Measurements from ENCODE around the gene DEFB108B.
A peak's percentile ranks its signal among the peaks of the same experiment; 100 is the strongest.
"Not testable (repeated sequence)": the region's sequence is repeated elsewhere in the genome, so short reads cannot be mapped to it uniquely, and the experiment has no call there.

Gene DEFB108B

DNA sequence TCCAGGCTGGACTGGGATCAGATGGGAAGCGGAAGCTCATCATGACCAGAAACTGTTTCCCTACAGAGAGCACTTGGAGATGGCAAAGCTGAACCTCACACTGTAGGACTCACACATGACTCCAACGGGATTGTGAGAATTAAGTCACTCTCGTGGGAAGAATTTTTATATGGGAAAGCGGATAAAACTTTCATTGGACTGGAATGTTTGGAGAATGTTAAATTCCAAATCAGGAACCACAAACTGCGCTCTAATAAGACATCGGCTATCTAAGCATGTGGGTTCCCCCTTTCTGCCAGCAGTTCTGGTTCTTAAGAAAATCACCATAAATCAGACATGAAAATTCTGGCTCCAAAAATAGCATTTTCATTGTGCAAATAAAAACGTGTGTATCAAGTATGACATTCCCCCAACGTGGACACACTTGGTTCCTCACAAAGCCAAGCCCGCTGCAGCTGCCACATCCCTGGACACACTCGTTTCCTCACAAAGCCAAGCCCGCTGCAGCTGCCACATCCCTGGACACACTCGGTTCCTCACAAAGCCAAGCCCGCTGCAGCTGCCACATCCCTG, 33.4 kb upstream of the DEFB108B start:
- H3K36me3 ChIP-seq (ENCODE audit: insufficient read depth, low read length); DNase-seq (ENCODE audit: low read depth, low spot score); H3K4me3 ChIP-seq; H3K9me3 ChIP-seq (ENCODE audit: low read depth, low read length); H3K9ac ChIP-seq (ENCODE audit: insufficient read length); H3K27ac ChIP-seq: not testable (repeated sequence)

DNA sequence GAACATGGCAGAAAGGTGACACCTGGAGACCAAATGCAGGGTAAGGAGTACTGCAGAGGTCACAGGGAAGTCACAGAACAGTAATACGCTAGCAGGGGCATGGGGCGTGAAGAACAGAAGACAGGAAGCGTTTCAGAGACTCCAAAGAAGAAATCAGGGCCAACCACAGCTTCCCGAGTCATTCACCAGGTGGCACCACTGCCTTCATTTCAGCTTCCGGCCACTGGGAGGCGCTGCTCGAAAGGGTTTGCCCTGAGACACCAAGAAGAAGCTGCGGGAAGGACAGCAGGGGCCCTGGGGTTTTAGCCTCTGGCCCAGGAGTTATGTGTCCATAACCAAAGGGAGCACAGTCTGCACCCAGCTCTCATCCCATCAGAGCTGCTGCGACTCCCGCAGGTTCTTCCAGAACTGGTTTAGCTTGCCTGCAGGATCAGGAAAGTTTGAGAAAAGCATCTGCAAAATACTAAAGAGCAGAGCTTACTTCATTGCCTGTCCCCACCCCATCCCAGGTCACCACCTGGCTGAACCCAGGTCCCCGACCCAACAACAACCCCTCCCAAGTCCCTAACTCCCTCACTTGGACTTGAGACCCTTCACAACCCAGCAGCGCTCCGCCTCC, 32.6 kb upstream of the DEFB108B start:
- H3K4me3 ChIP-seq; H3K9ac ChIP-seq (ENCODE audit: insufficient read length); H3K9me3 ChIP-seq (ENCODE audit: low read depth, low read length); H3K27ac ChIP-seq; H3K36me3 ChIP-seq (ENCODE audit: insufficient read depth, low read length): not testable (repeated sequence)
- DNase-seq (ENCODE audit: low read depth, low spot score), result peak; percentile 16

DNA sequence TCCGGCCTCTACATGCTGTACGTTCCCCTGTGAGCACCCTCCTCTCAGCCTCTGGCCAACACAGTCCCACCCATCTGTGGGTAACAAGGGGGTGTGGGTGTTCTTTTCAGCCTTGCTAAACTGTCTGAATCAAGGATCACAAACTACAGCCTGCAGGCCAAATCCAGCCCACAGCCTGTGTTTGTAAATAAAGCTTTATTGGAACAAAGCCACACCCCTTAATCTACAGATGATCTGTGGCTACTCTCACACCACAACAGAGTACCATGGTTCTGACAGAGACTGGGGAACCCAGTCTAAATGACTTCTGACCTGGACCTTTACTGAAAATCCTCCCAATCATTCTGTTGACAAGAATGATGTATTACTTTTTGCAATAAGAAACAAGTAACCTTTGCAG, 32.0 kb upstream of the DEFB108B start:
- H3K9ac ChIP-seq (ENCODE audit: insufficient read length); H3K9me3 ChIP-seq (ENCODE audit: low read depth, low read length); H3K4me3 ChIP-seq; DNase-seq (ENCODE audit: low read depth, low spot score); H3K27ac ChIP-seq; H3K36me3 ChIP-seq (ENCODE audit: insufficient read depth, low read length): not testable (repeated sequence)

DNA sequence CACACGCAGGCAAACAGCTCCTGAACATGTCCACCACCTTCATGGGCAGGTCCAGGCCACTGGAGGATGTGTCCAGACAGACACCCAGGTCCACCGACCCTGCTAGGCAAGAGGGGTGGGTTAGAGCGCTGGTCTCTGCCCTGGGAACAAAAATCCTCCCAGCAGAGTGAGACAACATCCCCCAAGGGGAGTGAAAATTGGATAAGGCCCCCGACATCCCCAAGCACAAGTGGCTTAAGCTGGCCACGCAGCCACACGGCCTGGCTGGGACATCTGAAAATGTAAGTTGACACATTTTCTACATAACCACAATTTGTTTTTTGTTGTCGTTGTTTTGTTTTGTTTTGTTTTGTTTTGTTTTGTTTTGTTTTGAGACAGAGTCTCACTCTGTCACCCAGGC, 30.1 kb upstream of the DEFB108B start:
- H3K9me3 ChIP-seq (ENCODE audit: low read depth, low read length); H3K9ac ChIP-seq (ENCODE audit: insufficient read length); H3K27ac ChIP-seq; DNase-seq (ENCODE audit: low read depth, low spot score); H3K36me3 ChIP-seq (ENCODE audit: insufficient read depth, low read length); H3K4me3 ChIP-seq: not testable (repeated sequence)

DNA sequence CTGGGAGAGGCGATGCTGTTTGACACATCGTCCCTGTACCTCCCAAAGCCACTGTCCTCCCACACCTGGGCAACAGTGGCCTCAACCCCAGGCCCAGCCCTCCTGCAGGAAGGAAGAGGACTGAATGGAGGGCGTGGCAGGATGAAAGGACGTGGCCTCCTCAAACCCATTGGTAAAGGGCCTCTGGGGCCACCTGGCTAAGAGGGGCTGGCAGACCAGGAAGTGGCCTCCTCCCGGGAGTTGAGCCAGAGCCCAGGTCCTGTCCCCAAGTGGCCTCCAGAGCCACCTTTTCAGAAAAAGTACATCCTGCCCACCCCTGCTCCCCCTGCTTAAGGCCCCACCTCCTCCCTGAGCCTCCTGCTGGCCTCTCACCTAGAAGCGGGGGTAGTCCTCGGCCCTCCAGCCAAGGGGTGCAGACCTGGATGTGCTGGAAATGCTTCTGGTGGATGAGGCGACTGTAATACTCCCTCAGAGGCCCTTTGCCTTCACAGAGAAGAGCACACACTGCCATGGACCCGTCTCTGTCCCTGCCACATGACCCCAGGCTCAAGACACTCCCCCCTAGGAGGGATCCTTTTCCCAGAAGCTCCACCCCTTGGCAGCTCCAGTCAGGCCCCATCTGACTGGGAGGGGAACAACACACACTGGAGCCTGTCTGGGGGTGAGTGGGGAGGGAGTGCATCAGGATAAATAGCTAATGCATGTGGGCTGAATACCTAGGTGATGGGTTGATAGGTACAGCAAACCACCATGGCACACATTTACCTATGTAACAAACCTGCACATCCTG, 28.6 kb upstream of the DEFB108B start:
- H3K36me3 ChIP-seq (ENCODE audit: insufficient read depth, low read length); H3K27ac ChIP-seq; DNase-seq (ENCODE audit: low read depth, low spot score); H3K9me3 ChIP-seq (ENCODE audit: low read depth, low read length); H3K9ac ChIP-seq (ENCODE audit: insufficient read length); H3K4me3 ChIP-seq: not testable (repeated sequence)

DNA sequence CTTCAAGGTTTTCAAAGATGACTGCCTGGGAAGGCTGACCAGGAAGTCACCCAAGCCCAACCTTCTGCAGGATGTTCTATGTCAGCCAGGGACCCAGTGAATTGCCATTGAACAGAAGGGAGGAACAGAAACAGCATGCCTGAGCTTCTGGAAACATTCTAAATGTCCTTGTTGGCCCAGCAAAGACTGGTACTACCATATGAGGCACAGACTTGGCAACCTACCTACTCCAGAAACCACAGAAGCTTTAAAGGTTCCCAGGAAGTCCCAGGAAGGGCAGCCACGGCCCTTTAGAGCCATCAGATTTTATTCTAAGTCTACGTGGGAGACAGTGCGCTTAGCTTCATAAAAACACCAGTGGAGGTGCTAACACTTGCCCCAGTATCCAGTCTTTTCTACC, 20.5 kb upstream of the DEFB108B start:
- not testable (repeated sequence) for H3K36me3 ChIP-seq (ENCODE audit: insufficient read depth, low read length); H3K9me3 ChIP-seq (ENCODE audit: low read depth, low read length); DNase-seq (ENCODE audit: low read depth, low spot score); H3K4me3 ChIP-seq; H3K27ac ChIP-seq; H3K9ac ChIP-seq (ENCODE audit: insufficient read length)

DNA sequence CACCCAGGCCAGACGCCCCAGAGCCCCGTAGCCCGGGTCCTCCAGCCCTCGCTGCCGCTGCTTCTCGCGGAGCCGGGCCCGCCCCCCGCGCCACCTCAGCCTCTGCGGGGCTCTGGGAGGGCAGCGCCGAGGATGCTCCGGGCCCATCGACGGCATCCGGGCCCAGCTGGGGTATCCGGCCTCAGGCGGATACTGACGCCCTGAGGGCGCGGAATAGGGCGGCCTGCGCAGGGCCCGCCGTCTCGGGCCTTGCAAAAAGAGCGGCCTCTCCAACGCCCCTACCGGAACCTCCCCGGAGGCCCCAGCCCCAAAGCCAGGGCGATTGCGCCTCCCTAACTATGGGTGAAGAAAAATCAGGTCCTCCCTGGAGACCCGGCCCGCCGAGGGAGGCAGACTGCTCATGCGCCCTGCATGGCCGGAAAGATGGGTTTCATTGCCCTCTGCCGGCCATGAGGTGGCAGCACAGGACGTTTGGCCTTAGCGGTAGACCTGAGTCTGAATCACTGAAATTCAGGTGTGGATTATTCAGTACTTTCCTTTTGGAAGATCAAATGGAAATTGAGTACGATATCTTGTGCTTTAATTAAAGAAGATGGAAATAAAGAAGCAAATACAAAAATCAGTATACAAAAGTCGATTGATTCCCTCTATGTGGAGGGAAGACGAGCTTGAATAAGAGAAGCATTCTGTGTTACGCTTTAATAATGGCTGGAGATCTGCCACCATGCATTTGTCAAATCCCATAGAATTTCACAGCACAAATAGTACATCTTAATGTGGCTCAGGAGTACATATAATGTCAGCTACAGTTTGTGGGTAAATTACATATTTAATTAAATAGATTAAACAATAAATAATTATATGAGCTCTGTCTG, 19.3 kb upstream of the DEFB108B start:
- not testable (repeated sequence) for H3K27ac ChIP-seq; H3K9me3 ChIP-seq (ENCODE audit: low read depth, low read length); H3K36me3 ChIP-seq (ENCODE audit: insufficient read depth, low read length); DNase-seq (ENCODE audit: low read depth, low spot score)
- Histone ChIP-seq H3K9ac (ENCODE audit: insufficient read length) (peak overlapping the region; percentile 64), H3K4me3 (peak overlapping the region; percentile 69)

DNA sequence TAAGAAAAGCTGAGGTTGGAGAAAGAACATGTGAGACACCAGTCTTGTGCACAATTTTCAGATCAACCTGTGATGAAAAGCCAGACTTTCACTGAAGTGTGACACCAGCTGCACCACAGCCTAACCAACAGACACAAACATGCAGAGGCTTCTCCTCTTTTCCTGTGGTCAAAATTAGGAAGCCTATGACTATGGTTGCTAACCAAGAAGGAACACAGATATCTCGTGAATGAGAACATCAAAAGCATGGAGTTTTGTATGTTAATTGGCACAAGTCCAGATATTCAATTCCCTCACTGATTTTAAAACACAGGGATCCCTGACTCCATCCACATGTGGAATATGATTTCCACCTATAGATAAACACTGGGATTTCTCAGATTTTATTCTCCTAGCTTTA, 11.5 kb upstream of the DEFB108B start:
- not testable (repeated sequence) for DNase-seq (ENCODE audit: low read depth, low spot score); H3K36me3 ChIP-seq (ENCODE audit: insufficient read depth, low read length)

DNA sequence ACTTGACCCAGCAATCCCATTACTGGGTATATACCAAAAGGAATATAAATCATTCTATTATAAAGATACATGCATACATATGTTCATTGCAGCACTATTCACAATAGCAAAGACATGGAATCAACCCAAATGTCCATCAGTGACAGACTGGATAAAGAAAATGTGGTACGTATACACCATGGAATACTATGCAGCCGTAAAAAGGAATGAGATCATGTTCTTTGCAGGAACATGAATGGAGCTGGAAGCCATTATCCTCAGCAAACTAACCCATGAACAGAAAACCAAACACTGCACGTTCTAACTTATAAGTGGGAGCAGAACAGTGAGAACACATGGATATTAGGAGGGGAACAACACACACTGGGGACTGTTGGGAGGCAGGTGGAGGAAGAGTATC, 3.8 kb upstream of the DEFB108B start:
- not testable (repeated sequence) for DNase-seq (ENCODE audit: low read depth, low spot score); H3K9me3 ChIP-seq (ENCODE audit: low read depth, low read length); H3K27ac ChIP-seq; H3K36me3 ChIP-seq (ENCODE audit: insufficient read depth, low read length); H3K4me3 ChIP-seq; H3K9ac ChIP-seq (ENCODE audit: insufficient read length)

More for the DNA sequence above, 11.5 kb upstream of the DEFB108B start:
- not testable (repeated sequence) for H3K4me3 ChIP-seq; H3K9me3 ChIP-seq (ENCODE audit: low read depth, low read length); H3K9ac ChIP-seq (ENCODE audit: insufficient read length); H3K27ac ChIP-seq

DNA sequence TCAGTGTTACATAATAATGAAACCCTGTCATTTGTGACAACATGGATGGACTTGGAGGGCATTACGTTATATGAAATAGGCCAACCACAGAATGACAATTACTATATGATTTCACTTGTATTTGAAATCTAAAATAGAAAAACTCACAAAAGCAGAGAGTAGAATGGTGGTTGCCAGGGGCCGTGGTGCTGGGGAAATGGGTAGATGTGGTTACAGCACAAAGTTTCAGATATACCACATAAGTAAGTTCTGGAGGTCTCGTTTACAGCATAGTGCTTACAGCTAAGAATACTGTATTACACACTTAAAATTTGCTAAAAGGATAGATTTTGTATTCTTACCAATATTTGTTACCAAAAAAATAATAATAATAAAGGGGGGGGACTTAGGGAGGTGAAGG, 3.3 kb upstream of the DEFB108B start:
- H3K9me3 ChIP-seq (ENCODE audit: low read depth, low read length); H3K9ac ChIP-seq (ENCODE audit: insufficient read length); H3K36me3 ChIP-seq (ENCODE audit: insufficient read depth, low read length); H3K27ac ChIP-seq; H3K4me3 ChIP-seq; DNase-seq (ENCODE audit: low read depth, low spot score): not testable (repeated sequence)

DNA sequence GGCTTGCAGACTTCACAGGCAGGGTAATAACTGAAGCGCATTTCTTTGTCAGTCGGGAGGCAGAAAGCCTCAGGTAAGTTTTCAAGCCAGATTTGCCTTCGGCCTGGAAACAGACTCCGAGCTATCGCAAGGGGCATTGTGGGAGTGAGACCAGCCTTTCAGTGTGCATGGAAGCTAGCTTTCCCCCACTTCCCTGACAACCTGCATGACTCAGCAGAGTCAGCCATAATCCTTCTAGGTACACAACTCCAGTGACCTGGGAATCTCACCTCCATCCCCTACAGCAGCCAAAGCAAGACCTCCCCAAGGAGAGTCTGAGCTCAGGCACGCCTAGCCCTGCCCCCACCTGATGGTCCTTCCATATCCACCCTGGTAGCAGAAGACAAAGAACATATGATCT, 9.7 kb downstream of the DEFB108B start:
- not testable (repeated sequence) for H3K9ac ChIP-seq (ENCODE audit: insufficient read length); H3K36me3 ChIP-seq (ENCODE audit: insufficient read depth, low read length); H3K4me3 ChIP-seq; H3K27ac ChIP-seq; DNase-seq (ENCODE audit: low read depth, low spot score); H3K9me3 ChIP-seq (ENCODE audit: low read depth, low read length)

DNA sequence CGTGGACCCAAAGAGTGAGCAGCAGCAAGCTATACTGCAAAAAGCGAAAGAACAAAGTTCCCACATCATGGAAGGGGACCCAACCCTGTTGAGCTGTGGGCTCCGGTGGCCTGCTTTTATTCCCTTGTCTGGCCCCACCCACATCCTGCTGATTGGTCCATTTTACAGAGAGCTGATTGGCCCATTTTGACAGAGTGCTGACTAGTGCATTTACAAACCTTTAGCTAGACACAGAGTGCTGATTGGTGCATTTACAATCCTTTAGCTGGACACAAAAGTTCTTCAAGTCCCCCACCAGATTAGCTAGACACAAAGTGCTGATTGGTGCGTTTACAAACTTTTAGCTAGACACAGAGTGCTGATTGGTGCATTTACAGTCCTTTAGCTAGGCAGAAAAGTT, 10.4 kb downstream of the DEFB108B start:
- DNase-seq (ENCODE audit: low read depth, low spot score); H3K9ac ChIP-seq (ENCODE audit: insufficient read length); H3K27ac ChIP-seq; H3K4me3 ChIP-seq; H3K36me3 ChIP-seq (ENCODE audit: insufficient read depth, low read length); H3K9me3 ChIP-seq (ENCODE audit: low read depth, low read length): not testable (repeated sequence)
